Measurements from ENCODE around the gene ATP9B.

The ATP9B gene

GRCh38 chr18:79217979-79218604 is 148.9 kb downstream of the ATP9B start:
- no peak for DNase-seq (ENCODE audit: extremely low read depth, low read depth)
- TF ChIP-seq CTCF (IDR thresholded peaks at IDR 0.05; ENCODE audit: low read depth, low read length), result no peak

GRCh38 chr18:79218605-79219190 is 149.5 kb downstream of the ATP9B start:
- no peak for DNase-seq (ENCODE audit: extremely low read depth, low read depth)
- TF ChIP-seq CTCF (IDR thresholded peaks at IDR 0.05; ENCODE audit: low read depth, low read length), result no peak

- DNase-seq (ENCODE audit: extremely low read depth, low read depth), result no peak
- no peak for TF ChIP-seq CTCF (IDR thresholded peaks at IDR 0.05; ENCODE audit: low read depth, low read length)
Measured at GRCh38 chr18:79221136-79221535, 151.9 kb downstream of the ATP9B start.

GRCh38 chr18:79222790-79223189 is 153.6 kb downstream of the ATP9B start:
- no peak for TF ChIP-seq CTCF (IDR thresholded peaks at IDR 0.05; ENCODE audit: low read depth, low read length)
- DNase-seq (ENCODE audit: extremely low read depth, low read depth), result no peak

GRCh38 chr18:79223431-79223830 is 154.2 kb downstream of the ATP9B start:
- TF ChIP-seq CTCF (IDR thresholded peaks at IDR 0.05; ENCODE audit: low read depth, low read length), result no peak
- no peak for DNase-seq (ENCODE audit: extremely low read depth, low read depth)

- no peak for DNase-seq (ENCODE audit: extremely low read depth, low read depth)
- TF ChIP-seq CTCF (IDR thresholded peaks at IDR 0.05; ENCODE audit: low read depth, low read length), result no peak
Measured at GRCh38 chr18:79224381-79224780, 155.2 kb downstream of the ATP9B start.

- DNase-seq (ENCODE audit: extremely low read depth, low read depth), result no peak
- no peak for TF ChIP-seq CTCF (IDR thresholded peaks at IDR 0.05; ENCODE audit: low read depth, low read length)
Measured at GRCh38 chr18:79227621-79228020, 158.4 kb downstream of the ATP9B start.
